Mesothelial cell of epicardium (in vitro differentiated cells): ENCODE data around the gene DDX23. TPM values are rescaled to one million over a fixed set of nuclear protein-coding genes. Genes with fewer than 3 reads are reported as not detected.

Experiments used
- DNase-seq, 2 experiments: peaks; one replicate each; pipeline ENCODE4 v3.0.0; 2021; ENCODE audit warnings: low spot score in 2 of 2; ENCODE audit not compliant: unreplicated experiment in 2 of 2
- H3K27ac Mint-ChIP-seq: 2 replicates; pipeline ENCODE4 v1.8.0; 2021; ENCODE audit warnings: mixed read lengths
- H3K27me3 Mint-ChIP-seq: 2 replicates; pipeline ENCODE4 v1.8.0; 2021; ENCODE audit warnings: low read depth, mixed read lengths
- H3K36me3 Mint-ChIP-seq: 2 replicates; pipeline ENCODE4 v1.8.0; 2021; ENCODE audit warnings: mixed read lengths
- H3K4me1 Mint-ChIP-seq: 2 replicates; pipeline ENCODE4 v1.8.0; 2021; ENCODE audit warnings: mixed read lengths
- H3K4me3 Mint-ChIP-seq: 2 replicates; pipeline ENCODE4 v1.8.0; 2021; ENCODE audit warnings: mild to moderate bottlenecking, moderate library complexity, mixed read lengths
- H3K9me3 Mint-ChIP-seq: 2 replicates; pipeline ENCODE4 v1.8.0; 2021; ENCODE audit warnings: mixed read lengths
- total RNA-seq: library from RNA; stranded (reverse); gene quantifications from 3 replicates; pipeline ENCODE4 v1.2.1, GENCODE V29; 2021
- TF ChIP-seq, protein P1 (sequence below): fragments of 200-600 bp; sonication (generic); IDR thresholded peaks from one replicate; pipeline ENCODE4 v1.5.0; 2021; ENCODE audit warnings: antibody characterized with exemption; ENCODE audit not compliant: unreplicated experiment

Gene DDX23
- total RNA-seq, 1 donor from 2014 or later = 106 TPM

DNA sequence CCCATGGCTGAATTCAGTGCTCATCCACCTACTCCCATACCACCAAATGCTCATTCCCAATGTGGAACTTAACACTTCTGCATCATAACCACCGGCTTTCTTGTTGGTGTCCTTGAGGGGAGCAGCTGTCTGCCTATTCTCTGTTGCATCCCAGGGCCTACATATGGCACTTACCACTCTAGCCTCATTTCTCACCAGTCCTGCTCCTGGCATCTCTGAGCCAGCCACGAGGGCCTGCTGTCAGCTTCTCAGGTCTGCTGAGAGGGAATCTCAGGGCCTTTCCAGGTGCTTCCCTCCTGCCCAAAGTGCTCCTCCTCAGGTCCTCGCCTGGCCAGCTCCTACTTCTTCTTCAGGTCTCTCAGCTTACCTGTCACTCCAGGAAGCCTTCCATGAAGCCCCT lies 37.7 kb upstream of the DDX23 start:
- Mint-ChIP-seq H3K4me1 (peaks cover 5% of the 10 kb centered on the region), H3K9me3 (no peaks in the 10 kb centered on the region), H3K27me3 (peaks cover 13% of the 10 kb centered on the region), H3K27ac (no peak overlapping the region), H3K36me3 (no peaks in the 10 kb centered on the region), H3K4me3 (no peak overlapping the region)
- TF ChIP-seq, protein P1, sequence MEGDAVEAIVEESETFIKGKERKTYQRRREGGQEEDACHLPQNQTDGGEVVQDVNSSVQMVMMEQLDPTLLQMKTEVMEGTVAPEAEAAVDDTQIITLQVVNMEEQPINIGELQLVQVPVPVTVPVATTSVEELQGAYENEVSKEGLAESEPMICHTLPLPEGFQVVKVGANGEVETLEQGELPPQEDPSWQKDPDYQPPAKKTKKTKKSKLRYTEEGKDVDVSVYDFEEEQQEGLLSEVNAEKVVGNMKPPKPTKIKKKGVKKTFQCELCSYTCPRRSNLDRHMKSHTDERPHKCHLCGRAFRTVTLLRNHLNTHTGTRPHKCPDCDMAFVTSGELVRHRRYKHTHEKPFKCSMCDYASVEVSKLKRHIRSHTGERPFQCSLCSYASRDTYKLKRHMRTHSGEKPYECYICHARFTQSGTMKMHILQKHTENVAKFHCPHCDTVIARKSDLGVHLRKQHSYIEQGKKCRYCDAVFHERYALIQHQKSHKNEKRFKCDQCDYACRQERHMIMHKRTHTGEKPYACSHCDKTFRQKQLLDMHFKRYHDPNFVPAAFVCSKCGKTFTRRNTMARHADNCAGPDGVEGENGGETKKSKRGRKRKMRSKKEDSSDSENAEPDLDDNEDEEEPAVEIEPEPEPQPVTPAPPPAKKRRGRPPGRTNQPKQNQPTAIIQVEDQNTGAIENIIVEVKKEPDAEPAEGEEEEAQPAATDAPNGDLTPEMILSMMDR = no peak
- no peak for DNase-seq

DNA sequence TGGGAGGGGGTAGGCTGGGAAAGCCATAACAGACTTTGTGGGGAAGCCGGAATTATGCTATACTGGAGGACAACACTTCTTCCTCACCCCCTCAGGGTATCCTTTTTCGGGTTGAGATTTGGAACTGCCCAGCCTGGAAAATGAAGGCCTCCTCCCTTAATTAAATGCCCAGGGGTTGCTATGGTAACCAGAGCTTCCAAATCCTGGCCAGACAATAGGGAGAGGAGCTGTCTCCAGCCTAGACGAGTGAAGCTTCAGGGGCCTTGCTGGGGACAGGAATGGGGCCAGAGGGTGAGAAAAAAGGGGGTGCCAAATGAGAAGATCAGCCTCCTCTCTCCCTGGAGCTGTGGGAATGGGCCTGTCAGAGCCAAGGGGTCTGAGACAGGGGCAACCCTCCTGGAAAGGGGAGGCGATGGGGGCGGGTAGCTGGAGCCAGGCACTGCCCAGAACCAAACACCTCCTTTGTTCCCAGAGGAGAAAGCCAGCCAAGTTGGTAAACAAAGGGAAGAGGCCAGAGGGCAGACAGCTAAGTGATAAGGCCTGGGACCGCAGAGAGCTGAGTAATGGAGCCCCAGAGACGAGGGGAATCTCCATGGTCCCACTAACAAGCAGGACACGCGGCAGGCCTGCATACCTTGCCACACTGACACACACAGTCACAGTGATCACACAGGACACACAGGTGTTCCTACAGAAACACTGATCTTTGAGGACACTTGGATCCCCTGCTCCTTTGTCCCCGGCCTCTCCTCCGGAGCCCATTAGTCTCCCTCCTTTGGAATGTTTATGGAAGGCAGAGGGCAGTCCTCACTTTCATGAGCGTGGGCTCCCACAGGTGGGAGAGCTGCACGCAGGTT lies 31.6 kb upstream of the DDX23 start:
- Mint-ChIP-seq H3K36me3 (no peaks in the 10 kb centered on the region), H3K27me3 (no peaks in the 10 kb centered on the region), H3K4me1 (peaks cover 42% of the 10 kb centered on the region), H3K4me3 (peak overlapping the region; percentile 13), H3K27ac (peak overlapping the region; percentile 97), H3K9me3 (no peaks in the 10 kb centered on the region)
- no peak for DNase-seq
- TF ChIP-seq, protein P1 = no peak

DNA sequence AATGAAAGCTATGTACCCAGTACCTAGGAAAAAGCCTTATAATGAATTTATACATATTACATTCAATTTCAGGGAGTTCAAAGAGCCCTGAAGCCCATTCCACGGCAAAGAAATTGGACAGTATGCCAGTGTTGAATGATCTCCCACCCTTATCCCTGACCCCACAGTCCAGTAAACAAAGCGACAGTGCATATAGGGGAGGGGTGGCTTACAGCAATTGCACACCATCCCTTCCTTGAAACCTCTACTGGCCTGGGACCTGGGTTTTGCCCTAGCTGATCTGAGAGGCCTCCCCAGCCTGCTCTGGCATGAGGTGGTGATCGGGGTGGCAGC lies 31.0 kb upstream of the DDX23 start:
- no peaks in the 10 kb centered on the region for H3K9me3 Mint-ChIP-seq
- H3K4me3 Mint-ChIP-seq = no peak overlapping the region
- peaks cover 42% of the 10 kb centered on the region for H3K4me1 Mint-ChIP-seq

DNA sequence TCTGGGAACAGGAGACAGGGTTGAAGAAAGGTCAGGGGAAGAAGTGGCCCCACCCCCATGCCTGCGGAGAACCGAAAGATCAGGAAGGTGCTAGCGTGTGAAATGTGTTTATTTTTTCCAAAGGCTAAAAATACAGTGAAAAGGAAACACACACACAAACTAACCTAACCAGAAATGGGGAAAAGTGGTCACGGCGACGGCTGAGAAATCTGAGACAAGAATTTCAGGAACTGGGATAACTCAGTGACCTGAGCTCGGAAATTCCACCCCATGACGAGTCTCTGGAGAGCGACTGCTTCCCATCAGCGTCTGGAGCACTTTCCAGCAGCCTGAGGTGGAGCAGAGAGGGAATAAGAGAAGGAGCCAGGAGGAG lies 30.3 kb upstream of the DDX23 start:
- no peaks in the 10 kb centered on the region for H3K9me3 Mint-ChIP-seq
- H3K36me3 Mint-ChIP-seq = no peaks in the 10 kb centered on the region
- no peaks in the 10 kb centered on the region for H3K27me3 Mint-ChIP-seq
- H3K4me1 Mint-ChIP-seq = peaks cover 42% of the 10 kb centered on the region
- H3K27ac Mint-ChIP-seq = peak overlapping the region; percentile 97
- peak overlapping the region; percentile 39 for H3K4me3 Mint-ChIP-seq
- DNase-seq = peak in 1 of 2 experiments; percentile 52
- TF ChIP-seq, protein P1 = no peak

More for the DNA sequence above, 31.0 kb upstream of the DDX23 start:
- no peaks in the 10 kb centered on the region for H3K27me3 Mint-ChIP-seq
- TF ChIP-seq, protein P1 = no peak
- peak overlapping the region; percentile 97 for H3K27ac Mint-ChIP-seq
- no peak for DNase-seq
- no peaks in the 10 kb centered on the region for H3K36me3 Mint-ChIP-seq

DNA sequence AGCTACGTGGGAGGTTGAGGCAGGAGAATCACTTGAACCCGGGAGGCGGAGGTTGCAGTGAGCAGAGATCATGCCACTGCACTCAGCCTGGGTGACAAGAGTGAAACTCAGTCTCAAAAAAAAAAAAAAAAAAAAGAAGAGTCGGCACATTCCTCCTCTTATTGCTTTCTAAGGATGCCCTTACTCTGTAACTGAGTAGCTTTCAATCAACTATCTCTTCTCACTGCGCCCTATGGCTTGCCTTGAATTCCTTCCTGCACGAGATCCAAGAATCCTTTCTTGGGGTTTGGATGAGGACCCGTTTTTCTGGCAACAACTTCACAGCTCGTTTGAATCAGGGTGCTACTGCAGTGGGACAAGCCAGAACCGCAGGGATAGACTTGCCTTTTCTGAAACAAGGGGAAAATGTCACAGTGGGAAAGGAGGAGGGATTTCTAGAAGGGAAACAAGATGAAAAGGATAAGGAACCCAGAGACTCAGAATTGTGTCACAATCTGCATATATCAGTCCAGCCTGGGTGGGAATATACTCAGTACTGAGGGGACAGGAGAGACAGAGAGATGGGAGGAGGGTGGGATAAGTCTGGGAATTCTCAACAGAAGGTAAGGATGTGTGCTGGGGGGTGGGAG lies 29.8 kb upstream of the DDX23 start:
- Mint-ChIP-seq H3K27ac (peak overlapping the region; percentile 97), H3K4me1 (peaks cover 45% of the 10 kb centered on the region)
- TF ChIP-seq, protein P1 = no peak

More for the DNA sequence above, 29.8 kb upstream of the DDX23 start:
- no peaks in the 10 kb centered on the region for H3K36me3 Mint-ChIP-seq
- H3K4me3 Mint-ChIP-seq = peak overlapping the region; percentile 39
- H3K27me3 Mint-ChIP-seq = no peaks in the 10 kb centered on the region
- no peaks in the 10 kb centered on the region for H3K9me3 Mint-ChIP-seq
- DNase-seq = no peak
